ENCODE results near the gene OR8B12.

DNA sequence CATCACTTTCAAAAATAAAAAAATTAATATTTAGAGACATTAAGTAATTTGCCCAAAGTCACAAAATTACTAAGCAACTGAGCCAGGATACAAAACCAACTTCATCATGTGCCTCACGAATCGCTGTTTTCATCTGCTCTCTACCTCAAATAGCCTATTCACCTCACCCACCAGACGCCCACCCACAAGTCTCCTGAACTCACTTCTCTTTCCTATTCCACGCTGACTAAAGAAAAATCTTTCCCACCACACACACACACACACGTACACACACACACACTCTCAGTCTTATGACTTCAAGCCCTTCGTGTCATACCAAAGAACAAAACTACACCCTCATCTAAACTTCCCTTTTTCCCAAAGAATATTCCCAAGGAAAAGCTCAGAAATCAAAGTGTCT is 2.2 kb downstream of the OR8B12 start:
- TF ChIP-seq, protein P1, sequence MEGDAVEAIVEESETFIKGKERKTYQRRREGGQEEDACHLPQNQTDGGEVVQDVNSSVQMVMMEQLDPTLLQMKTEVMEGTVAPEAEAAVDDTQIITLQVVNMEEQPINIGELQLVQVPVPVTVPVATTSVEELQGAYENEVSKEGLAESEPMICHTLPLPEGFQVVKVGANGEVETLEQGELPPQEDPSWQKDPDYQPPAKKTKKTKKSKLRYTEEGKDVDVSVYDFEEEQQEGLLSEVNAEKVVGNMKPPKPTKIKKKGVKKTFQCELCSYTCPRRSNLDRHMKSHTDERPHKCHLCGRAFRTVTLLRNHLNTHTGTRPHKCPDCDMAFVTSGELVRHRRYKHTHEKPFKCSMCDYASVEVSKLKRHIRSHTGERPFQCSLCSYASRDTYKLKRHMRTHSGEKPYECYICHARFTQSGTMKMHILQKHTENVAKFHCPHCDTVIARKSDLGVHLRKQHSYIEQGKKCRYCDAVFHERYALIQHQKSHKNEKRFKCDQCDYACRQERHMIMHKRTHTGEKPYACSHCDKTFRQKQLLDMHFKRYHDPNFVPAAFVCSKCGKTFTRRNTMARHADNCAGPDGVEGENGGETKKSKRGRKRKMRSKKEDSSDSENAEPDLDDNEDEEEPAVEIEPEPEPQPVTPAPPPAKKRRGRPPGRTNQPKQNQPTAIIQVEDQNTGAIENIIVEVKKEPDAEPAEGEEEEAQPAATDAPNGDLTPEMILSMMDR (IDR thresholded peaks at IDR 0.05; ENCODE audit: insufficient read depth, low read length, poor library complexity, severe bottlenecking) = no peak
- TF ChIP-seq EZH2phosphoT487 (conservative IDR thresholded peaks at IDR 0.05; ENCODE audit: low read length) = no peak

Measured in SU-DHL-6 (cell line).